B cell (primary cell): ENCODE data around the gene OLFML2B. TPM values are rescaled to one million over a fixed set of nuclear protein-coding genes. Genes with fewer than 3 reads are reported as not detected.

Experiments used
- ATAC-seq: fragments of 200-7000 bp; cut with Tn5 transposase; one replicate; pipeline ENCODE4 v1.10.0; 2021; ENCODE audit warnings: low read depth, mild to moderate bottlenecking, moderate number of reproducible peaks, moderate library complexity
- CTCF ChIA-PET: fragments of 350-600 bp; sonication (Branson Sonifier 250); formaldehyde crosslinking; loops from one replicate; lab custom pipeline; 2021; ENCODE audit warnings: antibody characterized with exemption, inconsistent platforms; lab: Charles Lee
- POLR2A ChIA-PET: fragments of 350-600 bp; sonication (Branson Sonifier 250); formaldehyde crosslinking; loops from one replicate; lab custom pipeline; 2021; ENCODE audit warnings: antibody characterized with exemption; lab: Charles Lee
- DNase-seq: peaks from one replicate; pipeline ENCODE4 v3.0.0; 2013
- H2AFZ ChIP-seq: 2 replicates; pipeline ENCODE4 v1.6.1; 2012; ENCODE audit warnings: mild to moderate bottlenecking, low read depth, low read length; ENCODE audit not compliant: insufficient read depth, poor library complexity, severe bottlenecking
- H3K27ac ChIP-seq, 2 donors: 1 replicate in 1 of 2; 2 replicates in 1 of 2; pipeline ENCODE4 v1.5.1; 2012 to 2013; ENCODE audit warnings: low read length in 2 of 2, mild to moderate bottlenecking in 2 of 2, moderate library complexity in 1 of 2
- H3K27me3 ChIP-seq, 4 experiments: fragments of 200-600 bp in 1 of 4; sonication (generic) in 1 of 4; replicated peaks in 1 of 4; 1 replicate in 2 of 4; 2 replicates in 2 of 4; pipeline versions ENCODE4 v1.6.1 to v1.7.0; 2013 to 2016; ENCODE audit warnings: low read length in 3 of 4, mild to moderate bottlenecking in 2 of 4, mixed read lengths in 1 of 4, moderate library complexity in 1 of 4; ENCODE audit not compliant: insufficient read depth in 4 of 4, control insufficient read depth in 3 of 4; ENCODE audit errors: control extremely low read depth in 1 of 4
- H3K36me3 ChIP-seq, 2 experiments: replicated peaks in 1 of 2; 1 replicate in 1 of 2; 2 replicates in 1 of 2; pipeline versions ENCODE4 v1.6.1 to v1.7.1; 2013; ENCODE audit warnings: low read length in 1 of 2; ENCODE audit not compliant: insufficient read depth in 2 of 2, control insufficient read depth in 1 of 2; ENCODE audit errors: control extremely low read depth in 1 of 2, extremely low read depth in 1 of 2
- H3K4me1 ChIP-seq, 2 donors: fragments of 200-600 bp in 1 of 2; sonication (generic) in 1 of 2; 1 replicate in 1 of 2; 2 replicates in 1 of 2; pipeline versions ENCODE4 v1.5.1 to v1.6.1; 2013 to 2017; ENCODE audit warnings: low read length in 2 of 2; ENCODE audit not compliant: control insufficient read depth in 2 of 2, insufficient read depth in 2 of 2
- H3K4me2 ChIP-seq: replicated peaks from 2 replicates; pipeline ENCODE3; 2012; ENCODE audit warnings: mild to moderate bottlenecking, low read depth, low read length; ENCODE audit not compliant: poor library complexity, severe bottlenecking
- H3K4me3 ChIP-seq, 5 experiments: fragments of 200-600 bp in 1 of 5; sonication (generic) in 1 of 5; 1 replicate in 3 of 5; 2 replicates in 2 of 5; pipeline versions ENCODE4 v1.5.1 to v1.7.0; 2011 to 2016; ENCODE audit warnings: low read length in 4 of 5, mild to moderate bottlenecking in 4 of 5, low read depth in 2 of 5, control low read depth in 1 of 5, moderate library complexity in 1 of 5; ENCODE audit not compliant: insufficient read depth in 1 of 5; ENCODE audit errors: control extremely low read depth in 1 of 5, extremely low read depth in 1 of 5
- H3K79me2 ChIP-seq: fragments of 200-600 bp; sonication (generic); one replicate; pipeline ENCODE4 v1.6.0; 2016; ENCODE audit warnings: low read length; ENCODE audit not compliant: control insufficient read depth, insufficient read depth
- H3K9ac ChIP-seq: fragments of 200-600 bp; sonication (generic); 2 replicates; pipeline ENCODE4 v1.6.1; 2017; ENCODE audit warnings: mild to moderate bottlenecking, low read length, moderate library complexity
- H3K9me3 ChIP-seq, 3 donors: one replicate each; pipeline versions ENCODE4 v1.6.1 to v1.7.1; 2013; ENCODE audit warnings: low read length in 2 of 3; ENCODE audit not compliant: control insufficient read depth in 2 of 3, insufficient read depth in 1 of 3; ENCODE audit errors: control extremely low read depth in 1 of 3
- H4K20me1 ChIP-seq: 2 replicates; pipeline ENCODE4 v1.6.0; 2012; ENCODE audit warnings: mild to moderate bottlenecking, low read length; ENCODE audit not compliant: insufficient read depth, control insufficient read depth, poor library complexity, severe bottlenecking
- H3K27ac Mint-ChIP-seq: one replicate; pipeline ENCODE4 v1.8.0; 2021; ENCODE audit warnings: mixed read lengths
- H3K27me3 Mint-ChIP-seq: one replicate; pipeline ENCODE4 v1.8.0; 2021; ENCODE audit warnings: mixed read lengths
- H3K4me1 Mint-ChIP-seq: one replicate; pipeline ENCODE4 v1.8.0; 2021; ENCODE audit warnings: mixed read lengths
- H3K4me3 Mint-ChIP-seq: one replicate; pipeline ENCODE4 v1.8.0; 2021; ENCODE audit warnings: mixed read lengths
- H3K9me3 Mint-ChIP-seq: one replicate; pipeline ENCODE4 v1.8.0; 2022; ENCODE audit warnings: mixed read lengths; ENCODE audit not compliant: insufficient read depth
- EZH2 ChIP-seq: IDR thresholded peaks from 2 replicates; pipeline ENCODE4 v1.6.1; 2012; ENCODE audit warnings: borderline replicate concordance, low read depth, mild to moderate bottlenecking, moderate library complexity, low read length; ENCODE audit not compliant: insufficient read depth, poor library complexity, severe bottlenecking
- WGBS: methylation state at CpG from one replicate; pipeline ENCODE4 v1.1.5; 2013; ENCODE audit warnings: missing lambda C conversion rate; ENCODE audit not compliant: insufficient coverage; 5-methylcytosine and 5-hydroxymethylcytosine counted together
- intact Hi-C: fragments of 100-400 bp; cut with micrococcal nuclease; formaldehyde crosslinking; loops from one replicate; pipeline ENCODE4 v1.10.0; 2022
- polyA plus RNA-seq: library from polyadenylated mRNA; depleted of rRNA; stranded (reverse); fragments of >200 nt; gene quantifications from 2 replicates; pipeline ENCODE4 v1.2.3, GENCODE V29; 2012
- total RNA-seq, 2 donors: library from RNA; stranded (reverse); fragments of 120-200 nt in 1 of 2; gene quantifications; 1 replicate in 1 of 2; 2 replicates in 1 of 2; pipeline versions ENCODE4 v1.2.3 to v1.2.4, GENCODE V29; 2013 to 2022
- TF ChIP-seq, protein P1 (sequence below): fragments of 200-600 bp; IDR thresholded peaks from one replicate; pipeline ENCODE4 v1.8.0; 2022; ENCODE audit warnings: antibody characterized with exemption, mild to moderate bottlenecking

Gene OLFML2B
- total and polyA plus RNA-seq, 2 donors (not counting 1 experiment from before 2014, with no cell fraction given), result not detected

DNA sequence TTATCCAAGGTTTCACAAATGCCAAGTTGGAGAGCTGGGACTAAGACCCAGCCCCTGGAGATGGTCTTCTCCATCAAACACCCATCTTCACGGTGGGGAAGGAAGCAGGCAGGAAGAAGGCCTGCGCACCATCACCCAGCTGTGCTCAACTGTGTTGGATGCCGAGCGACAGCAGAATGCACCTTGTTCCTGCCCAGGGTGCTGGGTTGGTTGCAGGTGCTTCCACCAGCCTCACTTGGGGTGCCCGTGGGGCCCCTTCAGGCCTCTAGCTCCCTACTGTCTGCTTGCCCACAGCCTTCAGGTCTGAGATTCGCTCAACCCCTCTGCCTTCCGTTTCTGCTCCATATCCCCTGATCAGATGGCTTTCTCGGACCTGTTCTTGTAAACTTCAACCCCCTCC, 42.5 kb downstream of the OLFML2B start:
- peaks cover 0 to 6% (median 0%) of the 10 kb centered on the region in 4 experiments for H3K27me3 ChIP-seq
- H3K27me3 Mint-ChIP-seq, result peaks cover 30% of the 10 kb centered on the region
- no peak overlapping the region for H3K4me3 Mint-ChIP-seq
- no peaks in the 10 kb centered on the region for H4K20me1 ChIP-seq
- H3K27ac Mint-ChIP-seq, result no peak overlapping the region
- intact Hi-C loops, result no loop called here
- no peak overlapping the region for H2AFZ ChIP-seq
- no peaks in the 10 kb centered on the region for H3K4me1 Mint-ChIP-seq
- TF ChIP-seq, protein P1, sequence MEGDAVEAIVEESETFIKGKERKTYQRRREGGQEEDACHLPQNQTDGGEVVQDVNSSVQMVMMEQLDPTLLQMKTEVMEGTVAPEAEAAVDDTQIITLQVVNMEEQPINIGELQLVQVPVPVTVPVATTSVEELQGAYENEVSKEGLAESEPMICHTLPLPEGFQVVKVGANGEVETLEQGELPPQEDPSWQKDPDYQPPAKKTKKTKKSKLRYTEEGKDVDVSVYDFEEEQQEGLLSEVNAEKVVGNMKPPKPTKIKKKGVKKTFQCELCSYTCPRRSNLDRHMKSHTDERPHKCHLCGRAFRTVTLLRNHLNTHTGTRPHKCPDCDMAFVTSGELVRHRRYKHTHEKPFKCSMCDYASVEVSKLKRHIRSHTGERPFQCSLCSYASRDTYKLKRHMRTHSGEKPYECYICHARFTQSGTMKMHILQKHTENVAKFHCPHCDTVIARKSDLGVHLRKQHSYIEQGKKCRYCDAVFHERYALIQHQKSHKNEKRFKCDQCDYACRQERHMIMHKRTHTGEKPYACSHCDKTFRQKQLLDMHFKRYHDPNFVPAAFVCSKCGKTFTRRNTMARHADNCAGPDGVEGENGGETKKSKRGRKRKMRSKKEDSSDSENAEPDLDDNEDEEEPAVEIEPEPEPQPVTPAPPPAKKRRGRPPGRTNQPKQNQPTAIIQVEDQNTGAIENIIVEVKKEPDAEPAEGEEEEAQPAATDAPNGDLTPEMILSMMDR, result no peak
- TF ChIP-seq EZH2, result no peak
- H3K4me1 ChIP-seq, result no peaks in the 10 kb centered on the region
- DNase-seq (no peak), ATAC-seq (no peak)
- no peak overlapping the region for H3K4me3 ChIP-seq
- no peaks in the 10 kb centered on the region for H3K79me2 ChIP-seq
- ChIA-PET CTCF (no interaction called here), POLR2A (no interaction called here)
- H3K27ac ChIP-seq, result no peak overlapping the region
- H3K9ac ChIP-seq, result no peak overlapping the region
- no peaks in the 10 kb centered on the region for H3K36me3 ChIP-seq
- no peak overlapping the region for H3K4me2 ChIP-seq
- H3K9me3 ChIP-seq, result peaks cover 0 to 17% (median 0%) of the 10 kb centered on the region in 3 donors
- H3K9me3 Mint-ChIP-seq, result no peaks in the 10 kb centered on the region
- 17% methylated on average over 8 of the region's 8 CpGs for WGBS

DNA sequence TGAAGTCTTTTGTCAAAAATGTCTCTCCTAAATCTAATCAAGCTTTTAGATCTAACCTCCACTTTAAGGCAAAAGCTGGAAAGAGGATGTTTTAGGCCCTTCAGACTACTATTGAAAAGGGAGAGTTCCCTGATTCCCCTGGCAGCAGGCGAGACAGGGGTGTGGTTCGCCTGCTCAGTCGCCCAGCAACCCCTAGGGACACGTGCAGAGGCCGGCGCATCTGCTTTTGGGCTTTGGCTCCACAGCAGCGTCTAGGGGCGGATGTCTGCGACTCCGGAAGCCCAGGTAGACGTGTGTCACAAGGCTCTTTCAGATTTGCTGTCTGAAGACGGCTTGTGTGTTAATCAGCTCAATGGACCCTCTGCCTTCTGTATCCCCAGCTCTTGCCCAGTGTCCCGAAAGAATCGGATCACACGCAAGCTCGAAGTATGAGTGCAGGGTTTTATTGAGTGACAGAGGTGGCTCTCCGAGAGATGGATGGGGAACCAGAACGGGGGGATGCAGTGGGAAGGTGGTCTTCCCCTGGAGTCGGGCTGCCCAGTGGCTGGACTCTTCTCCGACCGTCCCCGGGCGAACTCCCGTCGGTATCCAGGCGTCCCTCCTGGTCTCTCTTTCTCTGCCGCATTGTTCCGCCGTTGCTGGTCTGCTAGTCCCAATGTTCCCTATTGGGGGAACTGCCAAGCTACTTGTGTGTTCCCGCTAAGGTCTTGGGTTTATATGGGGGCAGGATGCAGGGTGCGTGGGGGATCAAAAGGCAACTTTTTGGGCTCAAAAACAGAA, 45.5 kb downstream of the OLFML2B start:
- POLR2A ChIA-PET, result no interaction called here
- no peaks in the 10 kb centered on the region for H3K9me3 Mint-ChIP-seq
- Histone ChIP-seq H3K27ac (no peak overlapping the region), H3K4me1 (no peaks in the 10 kb centered on the region), H3K4me2 (no peak overlapping the region), H4K20me1 (no peaks in the 10 kb centered on the region), H2AFZ (no peak overlapping the region), H3K27me3 (peaks cover 0 to 6% (median 0%) of the 10 kb centered on the region in 4 experiments), H3K79me2 (no peaks in the 10 kb centered on the region), H3K4me3 (no peak overlapping the region), H3K36me3 (no peaks in the 10 kb centered on the region), H3K9me3 (peaks cover 0 to 7% (median 0%) of the 10 kb centered on the region in 3 donors), H3K9ac (no peak overlapping the region)
- peak; percentile 13 for DNase-seq
- H3K27ac Mint-ChIP-seq, result no peak overlapping the region
- H3K4me1 Mint-ChIP-seq, result no peaks in the 10 kb centered on the region
- H3K4me3 Mint-ChIP-seq, result no peak overlapping the region
- TF ChIP-seq, protein P1, result no peak
- TF ChIP-seq EZH2, result no peak
- intact Hi-C loops, result no loop called here
- H3K27me3 Mint-ChIP-seq, result peaks cover 11% of the 10 kb centered on the region
- 92% methylated on average over 29 of the region's 31 CpGs for WGBS
- ATAC-seq, result peak; percentile 43
- CTCF ChIA-PET, result no interaction called here
